AG10803 (cell line): Measurements from ENCODE around the gene FAM78A.
"Not testable (repeated sequence)": the region's sequence is repeated elsewhere in the genome, so short reads cannot be mapped to it uniquely, and the experiment has no call there.

ENCODE experiments used
- DNase-seq: peaks from one replicate; pipeline ENCODE4 v3.0.0; 2010; ENCODE audit warnings: low read depth
- H3K4me3 ChIP-seq: 2 replicates; pipeline ENCODE4 v1.5.1; 2011; ENCODE audit warnings: mild to moderate bottlenecking, low read length, control low read depth
- TF ChIP-seq, protein P1 (sequence below): conservative IDR thresholded peaks from 2 replicates; pipeline ENCODE4 v1.5.1; 2011; ENCODE audit warnings: mild to moderate bottlenecking, low read length, control low read depth, inconsistent platforms

The FAM78A gene

DNA sequence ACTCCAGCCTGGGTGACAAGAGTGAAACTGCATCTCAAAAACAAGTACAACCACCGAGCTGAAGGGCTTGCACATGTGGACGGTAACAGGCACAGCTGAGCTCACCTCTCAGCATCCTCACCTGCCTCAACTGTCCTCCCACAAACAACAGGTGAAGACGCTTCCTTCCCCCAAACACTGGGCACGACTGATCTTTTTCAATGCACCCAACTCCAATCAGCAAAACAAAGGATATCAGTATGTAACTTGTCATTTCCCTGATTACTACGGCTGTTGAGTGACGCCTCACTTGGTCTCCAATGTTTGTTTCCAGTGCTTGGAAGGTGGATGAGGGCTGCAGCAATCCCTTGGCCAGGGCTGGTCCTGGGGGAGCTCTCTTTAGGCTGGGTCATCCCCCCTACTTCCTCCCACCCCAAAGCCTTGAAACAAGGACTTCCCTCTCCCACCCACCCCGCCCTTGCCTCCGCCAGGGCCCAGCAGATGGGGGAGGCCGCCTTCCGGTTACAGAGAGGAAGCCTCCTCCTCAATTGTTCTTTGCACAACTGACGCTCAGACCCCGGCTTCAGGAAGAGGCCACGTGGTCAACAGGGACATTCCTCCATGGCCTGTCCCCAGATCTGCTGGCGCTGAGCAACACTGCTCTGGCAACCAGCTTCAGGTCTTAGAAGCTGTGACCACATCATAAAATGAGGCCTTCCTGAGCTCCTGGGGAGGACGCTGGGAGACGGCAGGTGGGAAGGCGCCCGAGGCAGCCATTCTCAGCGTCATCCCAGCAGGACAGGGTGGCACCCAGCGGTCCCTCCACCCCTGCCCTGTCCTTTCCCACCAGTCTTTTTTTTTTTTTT, 5.9 kb downstream of the FAM78A start:
- DNase-seq: no peak
- H3K4me3 ChIP-seq: no peak overlapping the region
- TF ChIP-seq, protein P1, sequence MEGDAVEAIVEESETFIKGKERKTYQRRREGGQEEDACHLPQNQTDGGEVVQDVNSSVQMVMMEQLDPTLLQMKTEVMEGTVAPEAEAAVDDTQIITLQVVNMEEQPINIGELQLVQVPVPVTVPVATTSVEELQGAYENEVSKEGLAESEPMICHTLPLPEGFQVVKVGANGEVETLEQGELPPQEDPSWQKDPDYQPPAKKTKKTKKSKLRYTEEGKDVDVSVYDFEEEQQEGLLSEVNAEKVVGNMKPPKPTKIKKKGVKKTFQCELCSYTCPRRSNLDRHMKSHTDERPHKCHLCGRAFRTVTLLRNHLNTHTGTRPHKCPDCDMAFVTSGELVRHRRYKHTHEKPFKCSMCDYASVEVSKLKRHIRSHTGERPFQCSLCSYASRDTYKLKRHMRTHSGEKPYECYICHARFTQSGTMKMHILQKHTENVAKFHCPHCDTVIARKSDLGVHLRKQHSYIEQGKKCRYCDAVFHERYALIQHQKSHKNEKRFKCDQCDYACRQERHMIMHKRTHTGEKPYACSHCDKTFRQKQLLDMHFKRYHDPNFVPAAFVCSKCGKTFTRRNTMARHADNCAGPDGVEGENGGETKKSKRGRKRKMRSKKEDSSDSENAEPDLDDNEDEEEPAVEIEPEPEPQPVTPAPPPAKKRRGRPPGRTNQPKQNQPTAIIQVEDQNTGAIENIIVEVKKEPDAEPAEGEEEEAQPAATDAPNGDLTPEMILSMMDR: no peak

DNA sequence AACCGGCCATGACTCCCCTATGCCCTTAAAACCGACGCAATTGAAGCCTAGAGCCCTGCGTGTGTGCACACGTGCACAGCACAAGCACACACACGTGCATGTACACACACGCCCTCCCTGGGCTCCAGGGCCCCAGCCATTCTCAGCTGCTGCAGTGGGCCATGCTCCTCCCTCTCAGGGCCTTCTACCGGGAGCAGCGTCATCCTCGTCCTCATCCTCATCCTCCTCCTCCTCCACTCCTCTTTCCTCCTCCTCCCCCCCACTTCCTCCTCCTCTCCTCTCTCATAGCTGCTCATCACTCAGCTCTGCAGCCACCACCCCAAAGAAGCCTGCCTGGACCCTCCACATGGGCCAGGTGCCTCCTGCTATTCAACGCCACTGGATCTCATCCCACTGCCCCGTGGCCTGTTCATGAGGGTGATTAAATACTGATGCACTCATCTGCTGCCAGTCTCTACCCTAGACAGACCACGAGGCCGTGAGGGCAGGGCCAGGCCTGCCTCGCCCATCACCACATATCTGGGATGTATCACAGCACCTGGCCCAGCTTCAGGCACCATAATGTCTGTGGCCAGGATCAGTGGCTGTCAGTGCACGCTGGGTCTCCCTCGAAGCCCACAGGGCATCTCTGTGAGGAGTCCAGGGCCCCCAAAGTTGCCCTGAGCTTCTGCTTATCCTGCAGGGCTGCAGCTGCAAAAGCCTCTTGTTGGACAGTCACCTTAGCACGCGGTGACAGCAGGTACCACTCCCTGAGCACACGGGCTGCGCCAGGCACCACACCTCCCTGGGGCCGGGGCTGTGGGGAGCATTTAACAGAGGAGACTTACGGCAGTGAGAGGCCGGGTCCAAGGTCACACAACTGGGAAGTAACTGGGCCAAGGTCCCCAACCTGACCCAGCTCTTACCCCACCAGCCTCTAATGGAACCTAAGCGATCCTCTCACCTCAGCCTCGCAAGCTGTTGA, 9.8 kb downstream of the FAM78A start:
- TF ChIP-seq, protein P1: no peak
- DNase-seq: no peak
- no peak overlapping the region for H3K4me3 ChIP-seq

DNA sequence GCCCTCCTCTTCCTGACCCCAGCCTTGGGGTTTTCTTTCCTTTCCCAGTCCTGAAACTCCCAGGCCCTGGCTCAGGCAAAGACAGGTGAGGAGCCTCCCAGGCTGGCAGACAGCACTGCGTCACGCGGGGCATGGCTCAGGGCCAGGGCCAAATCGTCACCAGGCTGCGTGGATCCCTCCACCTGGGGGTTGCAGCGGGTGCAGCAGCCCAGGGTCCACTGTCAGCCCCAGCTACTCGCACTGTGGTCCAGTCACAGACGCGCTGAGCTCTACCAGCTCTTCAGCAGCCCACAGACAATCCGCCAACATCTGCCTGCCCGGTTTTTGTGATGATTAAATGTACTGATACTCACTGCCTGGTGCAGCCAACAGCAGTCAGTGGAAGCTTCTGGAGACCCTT, 12.1 kb downstream of the FAM78A start:
- no peak for DNase-seq
- TF ChIP-seq, protein P1: no peak

DNA sequence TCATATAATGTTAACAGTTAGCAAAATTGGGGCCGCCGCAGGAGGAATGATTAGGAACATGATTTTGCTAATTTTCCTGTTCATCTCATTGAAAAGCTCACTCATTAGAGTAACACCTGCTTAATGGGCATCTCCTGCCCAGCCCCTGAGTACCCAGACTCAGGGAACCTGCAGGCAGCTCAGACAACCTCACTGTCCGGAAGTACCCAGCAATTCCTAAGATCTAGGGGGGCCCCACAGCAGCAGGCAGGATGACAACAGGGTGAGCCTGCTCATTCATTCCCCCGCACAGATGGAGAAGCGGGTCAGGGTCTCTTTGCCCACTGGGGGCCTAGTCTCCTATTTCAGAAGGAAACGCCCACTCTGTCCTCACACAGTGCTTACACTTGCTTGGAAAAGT, 12.6 kb downstream of the FAM78A start:
- TF ChIP-seq, protein P1: no peak
- H3K4me3 ChIP-seq: no peak overlapping the region
- no peak for DNase-seq

More for the DNA sequence above, 12.1 kb downstream of the FAM78A start:
- H3K4me3 ChIP-seq: no peak overlapping the region

DNA sequence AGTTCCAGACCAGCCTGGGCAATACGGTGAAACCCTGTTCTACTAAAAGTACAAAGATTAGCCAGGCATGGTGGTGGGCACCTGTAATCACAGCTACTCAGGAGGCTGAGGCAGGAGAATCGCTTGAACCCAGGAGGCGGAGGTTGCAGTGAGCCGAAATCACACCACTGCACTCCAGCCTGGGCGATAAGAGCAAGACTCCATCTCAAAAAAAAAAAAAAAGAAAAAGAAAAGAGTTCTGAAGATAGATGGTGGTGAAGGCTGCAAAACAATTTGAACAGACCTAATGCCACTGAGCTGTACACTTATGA, 13.3 kb downstream of the FAM78A start:
- not testable (repeated sequence) for DNase-seq, H3K4me3 ChIP-seq

DNA sequence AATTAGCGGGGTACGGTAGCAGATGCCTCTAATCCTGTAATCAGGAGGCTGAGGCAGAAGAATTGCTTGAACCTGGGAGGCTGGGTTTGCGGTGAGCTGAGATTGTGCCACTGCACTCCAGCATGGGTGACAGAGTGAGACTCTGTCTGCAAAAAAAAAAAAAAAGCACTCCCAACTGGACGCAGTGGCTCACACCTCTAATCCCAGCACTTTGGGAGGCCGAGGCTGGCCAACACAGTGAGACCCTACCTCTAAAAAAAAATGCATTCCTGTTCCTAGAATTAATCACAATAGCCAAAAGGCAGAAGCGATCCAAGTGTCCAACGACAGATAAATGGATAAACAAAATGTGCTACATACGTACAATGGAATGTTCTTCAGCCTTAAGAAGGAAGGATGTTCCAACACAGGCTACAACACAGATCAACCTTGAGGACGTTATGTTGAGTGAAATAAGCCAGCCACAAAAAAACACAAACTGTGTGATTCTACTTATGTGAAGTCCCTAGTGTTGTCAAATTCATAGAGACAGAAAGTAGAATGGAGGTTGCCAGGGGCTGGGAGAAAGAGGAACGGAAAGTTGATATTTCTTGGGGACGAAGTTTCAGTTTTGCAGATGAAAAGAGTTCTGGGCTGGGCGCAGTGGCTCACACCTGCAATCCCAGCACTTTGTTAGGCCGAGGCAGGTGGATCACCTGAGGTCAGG, 13.8 kb downstream of the FAM78A start:
- H3K4me3 ChIP-seq: no peak overlapping the region
- no peak for DNase-seq
- TF ChIP-seq, protein P1: no peak

DNA sequence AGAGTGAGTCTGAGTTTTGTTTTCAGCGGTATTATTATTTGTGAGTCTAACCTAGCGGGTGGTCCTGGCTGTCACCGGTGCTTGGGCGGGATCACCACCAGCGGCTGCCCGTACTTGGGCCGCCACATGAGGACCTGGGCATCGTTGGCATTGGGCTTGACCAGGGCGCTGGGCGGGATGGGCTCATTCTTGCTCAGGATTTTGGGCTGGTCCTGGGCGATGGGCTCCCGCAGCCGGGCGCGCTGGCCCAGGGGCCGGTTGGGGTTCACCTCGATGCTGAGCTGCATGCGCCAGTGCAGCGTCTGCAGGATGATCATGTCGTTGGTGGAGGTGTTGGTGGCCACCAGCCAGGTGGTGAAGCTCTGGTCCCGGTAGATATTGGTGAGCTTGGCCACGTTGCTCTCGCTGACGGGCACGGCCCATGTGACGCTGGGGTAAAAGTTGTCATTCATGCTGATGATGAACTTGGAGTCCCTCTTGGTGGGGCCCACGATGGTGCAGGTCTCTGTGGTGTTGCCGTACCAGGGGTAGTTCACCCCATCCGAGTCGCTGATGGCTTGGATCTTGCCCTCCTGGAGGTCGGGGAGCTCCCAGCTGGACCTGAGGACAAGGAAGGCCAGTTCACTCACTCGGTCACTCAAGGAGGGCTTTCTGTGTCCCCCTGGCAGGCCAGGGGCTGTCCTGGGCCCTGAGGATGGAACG, 15.4 kb downstream of the FAM78A start:
- TF ChIP-seq, protein P1: no peak
- H3K4me3 ChIP-seq: no peak overlapping the region
- no peak for DNase-seq
